ENCODE measurements around the gene PSMF1.

The PSMF1 gene

GRCh38 chr20:1164871-1165270, 46.5 kb downstream of the PSMF1 start:
- DNase-seq: no peak

- no peak for DNase-seq
Measured at GRCh38 chr20:1165521-1165920, 47.1 kb downstream of the PSMF1 start.

DNA sequence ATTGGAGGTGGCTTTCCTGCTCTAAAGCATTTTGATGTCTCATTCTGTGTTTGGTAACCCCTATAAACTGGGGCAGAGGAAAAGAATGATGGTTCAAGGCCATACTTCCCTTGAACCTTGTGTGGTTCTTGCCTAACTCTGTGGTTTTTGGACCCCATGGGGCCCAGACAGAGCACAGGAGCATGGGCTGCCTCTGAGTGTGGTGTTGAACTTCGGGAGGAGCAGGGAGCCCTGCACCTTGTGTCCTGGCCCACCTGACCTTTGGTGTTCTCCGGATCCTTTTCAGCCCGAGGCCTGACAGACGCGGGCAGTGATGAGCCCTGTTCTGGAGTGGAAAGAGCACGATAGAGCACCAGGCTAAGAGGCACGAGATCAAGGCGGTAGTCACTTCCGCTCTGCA, 47.5 kb downstream of the PSMF1 start:
- no peak for DNase-seq

GRCh38 chr20:1166948-1167720, 48.7 kb downstream of the PSMF1 start:
- DNase-seq: no peak

DNA sequence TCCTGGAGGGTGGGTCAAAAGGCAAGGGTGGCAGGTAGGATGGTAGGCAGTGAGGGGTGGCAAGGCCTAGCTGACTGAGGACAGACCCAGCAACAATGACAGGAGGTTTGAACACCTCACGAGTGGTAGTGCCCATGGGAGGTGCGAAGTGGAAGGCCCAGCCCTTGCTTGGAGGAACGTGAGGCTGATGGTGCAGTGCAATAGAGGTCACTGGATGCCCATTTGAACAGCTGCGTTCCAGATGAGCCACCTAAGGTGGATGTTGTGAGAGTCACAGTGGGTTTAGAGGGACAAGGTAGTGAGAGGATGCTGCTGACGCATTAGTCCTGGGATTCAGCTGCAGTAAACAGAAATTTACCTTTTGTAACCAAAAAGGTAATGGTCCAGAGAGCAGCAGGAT, 50.8 kb downstream of the PSMF1 start:
- DNase-seq: no peak

- DNase-seq: peak; percentile 33
Measured at GRCh38 chr20:1171461-1172093, 53.2 kb downstream of the PSMF1 start.

- no peak for DNase-seq
Measured at GRCh38 chr20:1173698-1174097, 55.3 kb downstream of the PSMF1 start.

GRCh38 chr20:1174787-1175186, 56.4 kb downstream of the PSMF1 start:
- DNase-seq: no peak

DNA sequence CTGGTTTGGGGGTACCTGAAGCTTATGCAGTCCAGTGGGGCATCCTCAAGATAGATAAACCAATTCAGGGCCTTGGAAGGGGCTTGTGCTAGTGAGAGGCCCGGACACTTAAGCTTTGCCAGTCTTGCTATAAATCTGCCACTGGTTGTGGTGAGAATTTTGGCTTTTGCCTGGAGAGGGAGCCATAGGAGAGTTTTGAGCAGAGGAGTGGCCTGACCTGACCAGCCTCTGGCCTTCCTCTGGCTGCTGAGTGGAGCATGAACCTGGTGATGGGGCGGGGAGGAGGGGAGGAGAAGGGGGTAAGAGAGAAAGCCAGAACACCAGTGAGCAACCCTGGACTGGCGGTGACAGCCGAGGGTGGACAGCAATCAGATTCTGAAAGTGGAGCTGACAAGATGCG, 59.3 kb downstream of the PSMF1 start:
- no peak for DNase-seq

DNA sequence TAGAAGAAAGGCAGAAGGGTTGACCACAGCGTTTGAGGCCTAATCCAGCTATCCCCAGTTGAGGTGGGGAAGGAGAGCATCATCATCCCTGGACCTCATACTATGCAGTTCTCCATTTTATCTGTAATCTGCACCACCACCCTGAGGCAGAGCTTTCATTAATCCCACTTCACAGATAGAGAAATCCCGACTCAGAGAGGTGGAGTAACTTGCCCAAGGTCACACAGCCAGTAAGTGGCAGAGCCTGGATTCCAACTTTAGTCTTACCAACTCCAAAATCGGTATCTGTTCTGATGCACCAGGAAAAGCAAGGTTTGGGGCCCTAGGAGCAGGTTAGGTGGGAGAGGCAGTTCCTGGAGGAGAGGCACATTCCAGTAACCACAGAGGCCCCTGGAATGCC, 59.7 kb downstream of the PSMF1 start:
- DNase-seq: no peak

GRCh38 chr20:1178623-1179022, 60.2 kb downstream of the PSMF1 start:
- no peak for DNase-seq

DNA sequence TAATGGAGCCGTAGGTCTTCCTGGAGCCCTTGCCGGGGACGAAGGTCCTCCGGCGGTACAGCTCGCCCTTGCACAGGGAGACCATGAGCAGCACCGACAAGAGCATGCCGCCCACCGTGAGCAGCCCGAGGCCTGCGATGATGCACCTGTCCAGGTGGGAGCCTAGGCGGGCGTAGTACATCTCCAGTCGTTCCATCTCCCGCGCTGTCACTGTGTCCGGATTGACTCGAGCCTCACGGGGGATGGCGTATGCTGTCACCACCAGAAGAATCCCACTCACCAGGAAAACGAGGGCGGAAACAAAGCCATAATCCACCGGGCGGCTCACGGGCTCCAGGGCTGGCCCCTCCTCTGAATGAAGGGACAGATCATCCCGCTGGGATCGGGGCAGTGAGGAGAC, 62.5 kb downstream of the PSMF1 start:
- no peak for DNase-seq

DNA sequence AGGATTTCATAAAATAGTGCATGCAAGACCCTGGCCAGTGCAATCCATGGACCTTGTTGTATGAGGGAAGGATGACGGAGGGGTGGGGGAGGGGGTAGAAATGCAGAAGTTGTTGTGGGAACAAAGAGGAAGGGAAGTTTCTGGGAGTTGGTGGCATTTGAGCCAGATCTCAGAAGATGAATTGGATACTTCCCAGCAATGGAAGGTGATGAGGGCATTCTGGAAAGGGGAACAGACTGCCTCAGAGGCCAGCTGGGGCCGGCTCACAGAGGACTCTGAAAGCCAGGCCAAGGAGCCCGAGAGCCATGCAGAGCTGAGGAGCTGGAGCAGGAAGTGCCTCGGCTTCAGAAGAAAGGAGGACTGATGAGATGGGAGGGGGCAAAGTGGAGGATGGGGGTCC, 63.7 kb downstream of the PSMF1 start:
- no peak for DNase-seq

GRCh38 chr20:1183153-1183552, 64.8 kb downstream of the PSMF1 start:
- no peak for DNase-seq

DNA sequence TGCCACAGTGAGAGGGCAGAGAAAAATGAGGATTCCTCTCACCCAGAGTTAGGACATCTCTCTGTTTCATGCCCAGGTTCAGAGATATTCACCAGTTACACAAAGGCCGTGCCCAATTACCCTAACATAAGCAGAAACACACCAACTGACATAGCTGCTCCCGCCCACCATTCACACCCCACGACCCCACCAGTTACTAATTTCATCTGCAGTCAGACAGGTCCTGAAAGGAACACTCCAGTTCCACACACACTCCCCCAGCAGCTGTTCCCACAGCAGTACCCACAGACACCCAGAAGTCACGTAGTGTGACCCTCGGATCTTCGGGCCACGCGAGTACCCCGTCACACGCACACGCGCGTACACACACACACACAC, 65.8 kb downstream of the PSMF1 start:
- DNase-seq: no peak

GRCh38 chr20:1184638-1185315, 66.4 kb downstream of the PSMF1 start, which contains the start of gene TMEM74B:
Gene TMEM74B, minus strand, starts transcription at chr20:1184981. Its CDS starts 1,180 bp downstream, at chr20:1183801.
- no peak for DNase-seq

DNA sequence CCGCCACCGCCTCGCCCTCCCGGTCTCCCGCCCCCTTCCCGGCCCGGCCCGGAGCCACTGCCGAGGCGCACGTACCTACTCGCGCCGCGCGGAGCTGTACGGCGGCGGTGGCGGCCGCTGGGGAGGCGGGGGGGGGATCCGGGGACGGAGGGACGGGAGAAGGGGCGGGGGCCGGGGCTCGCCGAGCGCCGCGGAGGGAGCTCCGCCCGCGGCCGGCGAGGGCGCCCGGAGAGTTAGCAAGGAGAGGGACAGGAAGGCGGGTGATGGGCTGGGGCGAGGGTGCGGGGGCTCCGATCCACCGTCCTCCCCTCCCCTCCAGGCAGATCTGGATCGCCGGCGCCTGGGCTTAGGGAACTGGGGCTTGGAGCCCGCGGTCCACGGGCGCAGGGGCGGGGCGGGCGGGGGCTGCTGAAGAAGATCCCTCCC, 66.9 kb downstream of the PSMF1 start:
- no peak for DNase-seq

DNA sequence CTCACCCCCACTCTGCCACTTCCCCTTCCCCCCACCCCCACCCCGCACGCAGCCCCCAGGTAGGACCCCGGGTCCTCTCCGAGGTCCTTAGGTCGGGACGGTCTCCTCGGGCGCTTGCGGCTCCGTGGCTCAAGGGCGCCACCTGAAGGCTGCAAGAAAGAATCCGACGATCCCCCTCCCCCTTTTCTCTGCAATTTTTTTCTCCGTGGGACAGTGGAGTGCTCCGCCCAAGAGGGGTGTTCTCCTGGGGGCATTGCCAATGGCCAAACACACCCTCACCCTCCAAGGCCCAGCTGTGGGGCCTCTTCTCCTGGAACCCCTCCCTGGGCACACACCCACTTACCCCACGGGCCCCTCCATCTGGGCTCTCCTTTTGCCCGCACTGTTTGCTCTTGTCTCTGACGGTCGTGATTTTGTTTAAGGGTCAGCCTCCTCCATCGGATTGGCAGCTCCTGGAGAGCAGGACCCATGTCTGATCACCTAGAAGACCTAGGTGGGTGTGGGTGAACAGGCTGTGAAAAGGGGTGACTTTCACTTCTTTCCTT, 67.5 kb downstream of the PSMF1 start:
- peak; percentile 42 for DNase-seq

DNA sequence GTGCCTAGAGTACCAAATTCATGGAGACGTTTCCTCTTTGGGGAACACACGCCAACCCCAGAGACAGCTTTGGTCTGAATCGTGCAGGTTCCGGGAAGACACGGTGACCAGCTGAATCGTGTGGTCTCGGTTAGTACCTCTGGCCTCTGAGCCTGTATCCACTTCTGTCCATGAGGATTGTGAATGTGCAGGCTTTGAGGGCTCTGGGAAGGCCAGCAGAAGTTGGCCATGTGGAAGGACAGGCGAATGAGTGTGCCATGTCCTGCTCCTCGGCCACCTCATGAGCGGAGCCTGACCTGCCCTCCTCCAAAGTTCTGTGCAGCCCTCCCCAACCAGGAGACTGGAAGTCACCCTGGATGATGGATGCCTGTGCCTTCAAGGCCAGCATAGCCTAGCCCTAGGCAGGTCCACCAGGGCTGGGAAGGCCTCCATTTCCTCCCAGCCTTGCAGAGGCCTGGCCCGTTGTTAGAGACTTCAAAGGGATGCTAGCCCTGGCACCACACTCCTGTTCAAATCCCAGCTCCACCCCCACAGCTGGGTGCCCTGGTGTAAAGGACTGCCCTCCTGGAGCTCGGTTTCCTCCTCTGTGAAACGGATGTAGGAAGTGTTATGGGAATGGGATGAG, 68.1 kb downstream of the PSMF1 start:
- DNase-seq: no peak

GRCh38 chr20:1187605-1188171, 69.3 kb downstream of the PSMF1 start:
- DNase-seq: no peak

DNA sequence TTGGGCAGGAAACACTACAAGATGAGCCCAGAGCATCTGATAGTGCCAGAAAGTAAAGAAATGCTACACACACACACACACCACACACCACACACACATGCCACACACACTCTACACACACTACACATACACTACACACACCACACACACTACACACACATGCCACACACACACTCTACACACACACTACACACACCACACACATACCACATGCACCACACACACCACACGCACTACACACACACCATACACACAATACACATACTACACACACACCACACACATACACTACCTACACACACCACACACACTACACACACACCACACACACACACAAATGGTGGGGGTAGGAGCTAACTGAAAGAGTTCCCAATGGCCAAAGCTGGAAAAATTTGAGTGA, 69.9 kb downstream of the PSMF1 start:
- DNase-seq: no peak

DNA sequence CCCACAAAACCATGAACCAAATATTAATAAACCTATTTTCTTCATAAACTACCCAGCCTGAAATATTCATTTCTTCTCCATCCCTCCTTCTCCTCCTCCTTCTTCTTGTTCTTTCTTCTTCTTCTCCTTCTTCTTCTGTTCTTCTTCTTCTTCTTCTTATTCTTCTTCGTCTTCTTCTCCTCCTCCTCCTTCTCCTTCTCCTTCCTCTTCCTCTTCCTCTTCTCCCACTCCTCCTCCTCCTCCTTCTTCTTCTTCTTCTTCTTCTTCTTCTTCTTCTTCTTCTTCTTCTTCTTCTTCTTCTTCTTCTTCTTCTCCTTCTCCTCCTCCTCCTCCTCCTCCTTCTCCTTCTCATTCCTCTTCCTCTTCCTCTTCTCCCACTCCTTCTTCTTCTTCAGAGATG, 71.4 kb downstream of the PSMF1 start:
- no peak for DNase-seq

DNA sequence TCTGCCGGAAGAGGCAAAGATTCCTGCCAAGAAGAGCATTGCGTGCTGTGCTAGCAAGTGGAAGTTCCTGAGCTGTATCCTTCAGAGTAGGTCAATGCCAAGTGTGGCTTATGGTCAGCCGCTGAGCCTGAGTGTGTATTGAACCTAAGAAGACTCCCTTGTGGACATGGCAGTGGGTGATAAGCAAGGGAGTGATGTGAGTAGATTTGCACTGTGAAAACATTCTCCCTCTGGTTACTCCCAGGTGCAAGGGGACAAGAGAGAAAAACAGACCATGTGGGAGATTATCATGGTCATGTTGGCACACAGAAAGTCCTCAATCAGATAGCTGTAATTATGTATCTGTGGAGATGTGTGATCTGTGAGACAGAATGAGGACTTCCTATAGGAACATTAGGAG, 72.4 kb downstream of the PSMF1 start:
- no peak for DNase-seq
